ENCODE data around the gene RNF128. TPM values are rescaled to one million over a fixed set of nuclear protein-coding genes. Genes with fewer than 3 reads are reported as not detected.
"Not testable (repeated sequence)": the region's sequence is repeated elsewhere in the genome, so short reads cannot be mapped to it uniquely, and the experiment has no call there.

Gene RNF128
- total and polyA plus RNA-seq, 2 donors (not counting 3 experiments of a cell fraction or from before 2014, with no cell fraction given): not detected

- Histone ChIP-seq H3K9me1 (replicated peaks; ENCODE audit: control insufficient read depth, extremely low read depth, insufficient read depth, low read length) (no peaks in the 10 kb centered on the region), H3K27me3 (ENCODE audit: control insufficient read depth in 2 of 2, insufficient read depth in 2 of 2, low read length in 2 of 2) (no peaks in the 10 kb centered on the region), H3K4me3 (replicated peaks in 1 of 3; ENCODE audit: insufficient read depth in 1 of 3, low read depth in 1 of 3, low read length in 3 of 3) (no peak overlapping the region), H2AFZ (ENCODE audit: low read depth, low read length) (no peak overlapping the region), H3K27ac (ENCODE audit: insufficient read depth, low read depth, low read length) (no peak overlapping the region), H3K9me3 (replicated peaks; ENCODE audit: control insufficient read depth, insufficient read depth, low read length) (no peaks in the 10 kb centered on the region), H3K4me1 (ENCODE audit: control insufficient read depth, extremely low read depth, insufficient read depth, low read length) (no peaks in the 10 kb centered on the region), H3K9ac (replicated peaks; ENCODE audit: extremely low read depth, insufficient read depth, low read length) (no peak overlapping the region), H3K79me2 (ENCODE audit: control insufficient read depth, insufficient read depth, low read length) (no peaks in the 10 kb centered on the region), H3K4me2 (ENCODE audit: insufficient read depth, low read length) (no peak overlapping the region), H3K36me3 (ENCODE audit: control insufficient read depth in 2 of 2, extremely low read depth in 1 of 2, insufficient read depth in 2 of 2, low read length in 2 of 2) (no peaks in the 10 kb centered on the region), H4K20me1 (replicated peaks; ENCODE audit: control insufficient read depth, extremely low read depth, insufficient read depth, low read length) (no peaks in the 10 kb centered on the region)
- ChIA-PET POLR2A (no interaction called here), CTCF (no interaction called here)
- dilution Hi-C loops (cut with MboI; ENCODE audit: extremely low pct_ligation_motif_present, low sequenced_read_pairs) (no loop called here), intact Hi-C loops (cut with micrococcal nuclease) (no loop called here)
- BruUV-seq (replicated peaks): no TSS peak
- DNase-seq (ENCODE audit: low read depth, low spot score) (no peak), FAIRE-seq (no peak)
- no peak for TF ChIP-seq POLR2AphosphoS5 (IDR thresholded peaks at IDR 0.05; ENCODE audit: insufficient read depth, low read depth, low read length)
- TF ChIP-seq MAX (IDR thresholded peaks at IDR 0.05; ENCODE audit: insufficient read depth, insufficient read length): no peak
Observed at GRCh38 chrX:106811131-106811910, 84.8 kb downstream of the RNF128 start.

GRCh38 chrX:106812930-106813329, 86.4 kb downstream of the RNF128 start:
- POLR2A ChIA-PET; FAIRE-seq; H3K27ac ChIP-seq (ENCODE audit: insufficient read depth, low read depth, low read length); H2AFZ ChIP-seq (ENCODE audit: low read depth, low read length); H3K9me3 ChIP-seq (replicated peaks; ENCODE audit: control insufficient read depth, insufficient read depth, low read length); BruUV-seq (replicated peaks); dilution Hi-C loops (cut with MboI; ENCODE audit: extremely low pct_ligation_motif_present, low sequenced_read_pairs); H3K36me3 ChIP-seq (ENCODE audit: control insufficient read depth in 2 of 2, extremely low read depth in 1 of 2, insufficient read depth in 2 of 2, low read length in 2 of 2); H4K20me1 ChIP-seq (replicated peaks; ENCODE audit: control insufficient read depth, extremely low read depth, insufficient read depth, low read length); H3K9me1 ChIP-seq (replicated peaks; ENCODE audit: control insufficient read depth, extremely low read depth, insufficient read depth, low read length); H3K27me3 ChIP-seq (ENCODE audit: control insufficient read depth in 2 of 2, insufficient read depth in 2 of 2, low read length in 2 of 2); H3K4me3 ChIP-seq (replicated peaks in 1 of 3; ENCODE audit: insufficient read depth in 1 of 3, low read depth in 1 of 3, low read length in 3 of 3); intact Hi-C loops (cut with micrococcal nuclease); H3K4me1 ChIP-seq (ENCODE audit: control insufficient read depth, extremely low read depth, insufficient read depth, low read length); H3K4me2 ChIP-seq (ENCODE audit: insufficient read depth, low read length); CTCF ChIA-PET; DNase-seq (ENCODE audit: low read depth, low spot score); H3K79me2 ChIP-seq (ENCODE audit: control insufficient read depth, insufficient read depth, low read length); H3K9ac ChIP-seq (replicated peaks; ENCODE audit: extremely low read depth, insufficient read depth, low read length): not testable (repeated sequence)

GRCh38 chrX:106814093-106814492, 87.6 kb downstream of the RNF128 start:
- DNase-seq (ENCODE audit: low read depth, low spot score); BruUV-seq (replicated peaks); H3K4me2 ChIP-seq (ENCODE audit: insufficient read depth, low read length); POLR2A ChIA-PET; H3K27me3 ChIP-seq (ENCODE audit: control insufficient read depth in 2 of 2, insufficient read depth in 2 of 2, low read length in 2 of 2); H2AFZ ChIP-seq (ENCODE audit: low read depth, low read length); H3K9me3 ChIP-seq (replicated peaks; ENCODE audit: control insufficient read depth, insufficient read depth, low read length); H3K4me3 ChIP-seq (replicated peaks in 1 of 3; ENCODE audit: insufficient read depth in 1 of 3, low read depth in 1 of 3, low read length in 3 of 3); H3K9me1 ChIP-seq (replicated peaks; ENCODE audit: control insufficient read depth, extremely low read depth, insufficient read depth, low read length); dilution Hi-C loops (cut with MboI; ENCODE audit: extremely low pct_ligation_motif_present, low sequenced_read_pairs); H3K9ac ChIP-seq (replicated peaks; ENCODE audit: extremely low read depth, insufficient read depth, low read length); FAIRE-seq; intact Hi-C loops (cut with micrococcal nuclease); H3K27ac ChIP-seq (ENCODE audit: insufficient read depth, low read depth, low read length); H3K4me1 ChIP-seq (ENCODE audit: control insufficient read depth, extremely low read depth, insufficient read depth, low read length); H3K36me3 ChIP-seq (ENCODE audit: control insufficient read depth in 2 of 2, extremely low read depth in 1 of 2, insufficient read depth in 2 of 2, low read length in 2 of 2); H4K20me1 ChIP-seq (replicated peaks; ENCODE audit: control insufficient read depth, extremely low read depth, insufficient read depth, low read length); CTCF ChIA-PET; H3K79me2 ChIP-seq (ENCODE audit: control insufficient read depth, insufficient read depth, low read length): not testable (repeated sequence)

Measured in endothelial cell of umbilical vein (primary cell).